Endothelial cell of umbilical vein (primary cell): Measurements from ENCODE around the gene RABEPK. TPM values are rescaled to one million over a fixed set of nuclear protein-coding genes. Genes with fewer than 3 reads are reported as not detected.

ENCODE experiments used
- BruUV-seq: library from RNA; stranded (reverse); fragments of 400-500 nt; replicated peaks from 2 replicates; lab custom pipeline; 2021; lab: Mats Ljungman, UMichigan
- CTCF ChIA-PET: fragments of 300-600, 350-600 bp; sonication (Branson Sonifier 250); formaldehyde crosslinking; loops from one replicate; lab custom pipeline; 2021; ENCODE audit warnings: antibody characterized with exemption, inconsistent platforms; lab: Charles Lee
- POLR2A ChIA-PET: fragments of 300-600, 350-600 bp; sonication (Branson Sonifier 250); formaldehyde crosslinking; loops from one replicate; lab custom pipeline; 2021; ENCODE audit warnings: antibody characterized with exemption, inconsistent platforms; lab: Charles Lee
- DNase-seq: peaks from one replicate; pipeline ENCODE4 v3.0.0-alpha.2; 2011; ENCODE audit warnings: low read depth, low spot score
- FAIRE-seq: peaks from 2 replicates; lab custom pipeline; 2011; peaks lifted over from hg19 to GRCh38; lab: Jason Lieb, UNC
- H2AFZ ChIP-seq: 2 replicates; pipeline ENCODE4 v1.6.0; 2012; ENCODE audit warnings: low read depth, low read length, control low read depth, inconsistent platforms
- H3K27ac ChIP-seq: 2 replicates; pipeline ENCODE4 v1.5.1; 2011; ENCODE audit warnings: low read depth, mild to moderate bottlenecking, control low read depth, low read length, moderate library complexity; ENCODE audit not compliant: insufficient read depth
- H3K27me3 ChIP-seq, 2 experiments: 2 replicates each; pipeline versions ENCODE4 v1.6.0 to v1.6.1; 2011; ENCODE audit warnings: low read length in 2 of 2, mixed read lengths in 1 of 2; ENCODE audit not compliant: control insufficient read depth in 2 of 2, insufficient read depth in 2 of 2
- H3K36me3 ChIP-seq, 2 experiments: 2 replicates in 1 of 2; 3 replicates in 1 of 2; pipeline ENCODE4 v1.5.1; 2011; ENCODE audit warnings: low read length in 2 of 2, mild to moderate bottlenecking in 1 of 2, moderate library complexity in 1 of 2; ENCODE audit not compliant: control insufficient read depth in 2 of 2, insufficient read depth in 2 of 2; ENCODE audit errors: extremely low read depth in 1 of 2
- H3K4me1 ChIP-seq: 3 replicates; pipeline ENCODE4 v1.5.1; 2011; ENCODE audit warnings: mild to moderate bottlenecking, low read length; ENCODE audit not compliant: control insufficient read depth, insufficient read depth; ENCODE audit errors: extremely low read depth
- H3K4me2 ChIP-seq: 2 replicates; pipeline ENCODE4 v1.6.1; 2011; ENCODE audit warnings: low read length, control low read depth, mixed read lengths; ENCODE audit not compliant: insufficient read depth
- H3K4me3 ChIP-seq, 3 experiments: fragments of 200-600 bp in 1 of 3; sonication (generic), shearing (Covaris generic) in 1 of 3; replicated peaks in 1 of 3; 2 replicates each; pipeline ENCODE4 v1.5.1; 2011 to 2016; ENCODE audit warnings: control low read depth in 3 of 3, low read length in 3 of 3, mild to moderate bottlenecking in 2 of 3, inconsistent platforms in 1 of 3, low read depth in 1 of 3, moderate library complexity in 1 of 3; ENCODE audit not compliant: insufficient read depth in 1 of 3
- H3K79me2 ChIP-seq: 2 replicates; pipeline ENCODE4 v1.6.0; 2012; ENCODE audit warnings: low read length, inconsistent platforms; ENCODE audit not compliant: control insufficient read depth, insufficient read depth
- H3K9ac ChIP-seq: replicated peaks from 2 replicates; pipeline ENCODE3; 2011; ENCODE audit warnings: low read length, control low read depth; ENCODE audit not compliant: insufficient read depth; ENCODE audit errors: extremely low read depth
- H3K9me1 ChIP-seq: replicated peaks from 3 replicates; pipeline ENCODE4 v1.6.0; 2011; ENCODE audit warnings: mild to moderate bottlenecking, low read length; ENCODE audit not compliant: control insufficient read depth, insufficient read depth; ENCODE audit errors: extremely low read depth
- H3K9me3 ChIP-seq: replicated peaks from 2 replicates; pipeline ENCODE4 v1.5.1; 2012; ENCODE audit warnings: low read length, inconsistent platforms; ENCODE audit not compliant: control insufficient read depth, insufficient read depth
- H4K20me1 ChIP-seq: replicated peaks from 2 replicates; pipeline ENCODE3; 2011; ENCODE audit warnings: mild to moderate bottlenecking, low read length; ENCODE audit not compliant: control insufficient read depth, insufficient read depth; ENCODE audit errors: extremely low read depth
- CTCF ChIP-seq, 2 donors: IDR thresholded peaks; 1 replicate in 1 of 2; 2 replicates in 1 of 2; pipeline ENCODE4 v1.5.1; 2011; ENCODE audit warnings: low read length in 2 of 2, mild to moderate bottlenecking in 2 of 2, moderate library complexity in 2 of 2, control low read depth in 1 of 2, inconsistent platforms in 1 of 2, low read depth in 1 of 2; ENCODE audit not compliant: insufficient read depth in 1 of 2; ENCODE audit errors: extremely low read depth in 1 of 2
- EZH2 ChIP-seq: IDR thresholded peaks from 2 replicates; pipeline ENCODE4 v1.6.1; 2012; ENCODE audit warnings: borderline replicate concordance, low read depth, mild to moderate bottlenecking, moderate library complexity, low read length, inconsistent platforms; ENCODE audit not compliant: severe bottlenecking
- FOS ChIP-seq: IDR thresholded peaks from 2 replicates; pipeline ENCODE4 v1.6.1; 2011; ENCODE audit warnings: mild to moderate bottlenecking, low read length, moderate library complexity, borderline replicate concordance; ENCODE audit not compliant: insufficient read depth
- GATA2 ChIP-seq: IDR thresholded peaks from 2 replicates; pipeline ENCODE4 v1.7.0; 2011; ENCODE audit warnings: low read depth, mild to moderate bottlenecking, moderate library complexity, mixed read lengths, low read length; ENCODE audit not compliant: insufficient read length, insufficient read depth
- JUN ChIP-seq: IDR thresholded peaks from 2 replicates; pipeline ENCODE4 v1.6.1; 2011; ENCODE audit warnings: borderline replicate concordance, low read depth; ENCODE audit not compliant: insufficient read length, insufficient read depth
- MAX ChIP-seq: IDR thresholded peaks from 2 replicates; pipeline ENCODE4 v1.6.1; 2011; ENCODE audit not compliant: insufficient read depth, insufficient read length
- MYC ChIP-seq: IDR thresholded peaks from one replicate; pipeline ENCODE4 v1.6.1; 2011; ENCODE audit warnings: mild to moderate bottlenecking, low read depth, low read length
- POLR2A ChIP-seq: IDR thresholded peaks from 2 replicates; pipeline ENCODE4 v1.6.1; 2012; ENCODE audit warnings: low read depth, mild to moderate bottlenecking, control low read depth, low read length
- POLR2AphosphoS5 ChIP-seq: IDR thresholded peaks from 2 replicates; pipeline ENCODE4 v1.6.1; 2012; ENCODE audit warnings: low read depth, mild to moderate bottlenecking, control low read depth, low read length, moderate library complexity; ENCODE audit not compliant: insufficient read depth
- dilution Hi-C: fragments of 300-500 bp; cut with MboI; formaldehyde crosslinking; loops from one replicate; pipeline ENCODE4 v1.15.0; 2019; ENCODE audit warnings: low sequenced_read_pairs; ENCODE audit not compliant: extremely low pct_ligation_motif_present
- intact Hi-C: fragments of 100-400 bp; cut with micrococcal nuclease; formaldehyde crosslinking; loops from one replicate; pipeline ENCODE4 v1.10.0; 2022
- polyA plus RNA-seq, 4 experiments: library from polyadenylated mRNA; depleted of rRNA in 3 of 4; stranded (reverse) in 3 of 4; unstranded in 1 of 4; fragments of >200 nt; gene quantifications; 2 replicates each; pipeline versions ENCODE4 v1.2.1 to v1.2.3, GENCODE V29; 2011 to 2012; ENCODE audit warnings: missing spikeins in 1 of 4
- total RNA-seq: library from RNA; stranded (reverse); gene quantifications from 2 replicates; pipeline ENCODE4 v1.2.3, GENCODE V29; 2021

Gene RABEPK
- total and polyA plus RNA-seq, 2 donors (not counting 3 experiments of a cell fraction or from before 2014, with no cell fraction given) = 18.2 to 23.0 TPM

- dilution Hi-C loops = no loop called here
- FAIRE-seq (no peak), DNase-seq (no peak)
- no peaks in the 10 kb centered on the region for H3K4me1 ChIP-seq
- TF ChIP-seq MAX (no peak), POLR2AphosphoS5 (no peak), EZH2 (no peak), JUN (no peak), POLR2A (no peak), GATA2 (no peak), CTCF (IDR thresholded peaks at IDR 0.05; ENCODE audit: extremely low read depth in 1 of 2, insufficient read depth in 1 of 2, low read depth in 1 of 2, low read length in 2 of 2) (no peak), FOS (no peak), MYC (no peak)
- H3K27me3 ChIP-seq = no peaks in the 10 kb centered on the region
- no peak overlapping the region for H3K27ac ChIP-seq
- H2AFZ ChIP-seq = no peak overlapping the region
- H3K4me3 ChIP-seq = no peak overlapping the region
- peaks cover 76% of the 10 kb centered on the region for H3K79me2 ChIP-seq
- BruUV-seq = no TSS peak
- H3K4me2 ChIP-seq = no peak overlapping the region
- no peaks in the 10 kb centered on the region for H3K9me1 ChIP-seq
- no peak overlapping the region for H3K9ac ChIP-seq
- POLR2A ChIA-PET = no interaction called here
- CTCF ChIA-PET = interaction anchor here (1.0 kb wide), 1 partner anchor 11 kb away, joined by 4 read pairs; no protein-coding TSS in a partner anchor
- no peaks in the 10 kb centered on the region for H3K9me3 ChIP-seq
- no peaks in the 10 kb centered on the region for H3K36me3 ChIP-seq
- no peaks in the 10 kb centered on the region for H4K20me1 ChIP-seq
- intact Hi-C loops = no loop called here
Observed at GRCh38 chr9:125276771-125277170, 76.4 kb downstream of the RABEPK start.
